Keratinocyte (primary cell): ENCODE measurements around the gene TNS3. TPM values are rescaled to one million over a fixed set of nuclear protein-coding genes. Genes with fewer than 3 reads are reported as not detected.

Experiments
- DNase-seq: peaks from one replicate; pipeline ENCODE4 v3.0.0-alpha.2; 2011; ENCODE audit warnings: low read depth, missing footprints, low spot score
- FAIRE-seq: peaks from 2 replicates; lab custom pipeline; 2011; peaks lifted over from hg19 to GRCh38; lab: Jason Lieb, UNC
- H2AFZ ChIP-seq: 2 replicates; pipeline ENCODE4 v1.6.0; 2012; ENCODE audit warnings: low read length, control low read depth, inconsistent platforms; ENCODE audit not compliant: control insufficient read depth
- H3K27ac ChIP-seq: 2 replicates; pipeline ENCODE4 v1.5.1; 2011; ENCODE audit warnings: low read length; ENCODE audit not compliant: control insufficient read depth, insufficient read depth
- H3K27me3 ChIP-seq: 3 replicates; pipeline ENCODE4 v1.6.0; 2011; ENCODE audit warnings: low read length; ENCODE audit not compliant: control insufficient read depth, insufficient read depth; ENCODE audit errors: extremely low read depth
- H3K36me3 ChIP-seq, 2 experiments: 2 replicates in 1 of 2; 3 replicates in 1 of 2; pipeline ENCODE4 v1.5.1; 2011; ENCODE audit warnings: low read length in 2 of 2, mild to moderate bottlenecking in 1 of 2; ENCODE audit not compliant: control insufficient read depth in 2 of 2, insufficient read depth in 2 of 2; ENCODE audit errors: extremely low read depth in 1 of 2
- H3K4me1 ChIP-seq: 3 replicates; pipeline ENCODE4 v1.5.1; 2011; ENCODE audit warnings: low read length; ENCODE audit not compliant: control insufficient read depth, insufficient read depth; ENCODE audit errors: extremely low read depth
- H3K4me2 ChIP-seq: 3 replicates; pipeline ENCODE4 v1.6.0; 2011; ENCODE audit warnings: low read depth, low read length; ENCODE audit not compliant: control insufficient read depth, insufficient read depth; ENCODE audit errors: extremely low read depth
- H3K4me3 ChIP-seq, 3 experiments: fragments of 200-600 bp in 1 of 3; sonication (generic) in 1 of 3; 2 replicates in 2 of 3; 3 replicates in 1 of 3; pipeline ENCODE4 v1.5.1; 2011 to 2016; ENCODE audit warnings: low read length in 3 of 3, mild to moderate bottlenecking in 3 of 3, control low read depth in 2 of 3, inconsistent platforms in 1 of 3, low read depth in 1 of 3, mixed read lengths in 1 of 3, mixed run types in 1 of 3, moderate library complexity in 1 of 3; ENCODE audit not compliant: control insufficient read depth in 2 of 3, insufficient read depth in 2 of 3; ENCODE audit errors: extremely low read depth in 1 of 3
- H3K79me2 ChIP-seq: 2 replicates; pipeline ENCODE4 v1.6.0; 2012; ENCODE audit warnings: low read length; ENCODE audit not compliant: control insufficient read depth, insufficient read depth
- H3K9ac ChIP-seq: 3 replicates; pipeline ENCODE4 v1.6.0; 2011; ENCODE audit warnings: low read length; ENCODE audit not compliant: control insufficient read depth, insufficient read depth; ENCODE audit errors: extremely low read depth
- H3K9me1 ChIP-seq: 3 replicates; pipeline ENCODE4 v1.6.0; 2011; ENCODE audit warnings: low read length; ENCODE audit not compliant: control insufficient read depth, insufficient read depth; ENCODE audit errors: extremely low read depth
- H3K9me3 ChIP-seq: 2 replicates; pipeline ENCODE4 v1.5.1; 2012; ENCODE audit warnings: low read depth, low read length; ENCODE audit not compliant: control insufficient read depth
- H4K20me1 ChIP-seq: 3 replicates; pipeline ENCODE4 v1.6.0; 2011; ENCODE audit warnings: low read length; ENCODE audit not compliant: control insufficient read depth, insufficient read depth; ENCODE audit errors: extremely low read depth
- EZH2 ChIP-seq: IDR thresholded peaks from one replicate; pipeline ENCODE4 v1.6.1; 2012; ENCODE audit warnings: inconsistent platforms, mild to moderate bottlenecking, low read length, moderate library complexity
- dilution Hi-C: fragments of 300-500 bp; cut with MboI; formaldehyde crosslinking; loops from one replicate; pipeline ENCODE4 v1.7.0; 2020; ENCODE audit warnings: low sequenced_read_pairs; ENCODE audit not compliant: extremely low pct_ligation_motif_present
- polyA plus RNA-seq, 5 experiments: library from polyadenylated mRNA; depleted of rRNA in 3 of 5; stranded (reverse) in 3 of 5; stranded (forward) in 1 of 5; unstranded in 1 of 5; fragments of >200 nt; gene quantifications; 1 replicate in 1 of 5; 2 replicates in 3 of 5; 3 replicates in 1 of 5; pipeline versions ENCODE4 v1.2.1 to v1.2.3, GENCODE V29; 2011 to 2012; ENCODE audit warnings: missing spikeins in 2 of 5, low read depth in 1 of 5, low replicate concordance in 1 of 5
- TF ChIP-seq, protein P1 (sequence below), 3 experiments: IDR thresholded peaks in 1 of 3; conservative IDR thresholded peaks in 1 of 3; optimal IDR thresholded peaks in 1 of 3; 2 replicates in 2 of 3; 3 replicates in 1 of 3; pipeline versions ENCODE3 to v1.5.1; 2011; ENCODE audit warnings: low read length in 3 of 3, mild to moderate bottlenecking in 3 of 3, moderate library complexity in 2 of 3, control low read depth in 1 of 3, inconsistent platforms in 1 of 3; ENCODE audit not compliant: insufficient read depth in 2 of 3; ENCODE audit errors: extremely low read depth in 1 of 3

The TNS3 gene
- polyA plus RNA-seq, 1 donor (not counting 4 experiments of a cell fraction or from before 2014, with no cell fraction given): 3.9 TPM

DNA sequence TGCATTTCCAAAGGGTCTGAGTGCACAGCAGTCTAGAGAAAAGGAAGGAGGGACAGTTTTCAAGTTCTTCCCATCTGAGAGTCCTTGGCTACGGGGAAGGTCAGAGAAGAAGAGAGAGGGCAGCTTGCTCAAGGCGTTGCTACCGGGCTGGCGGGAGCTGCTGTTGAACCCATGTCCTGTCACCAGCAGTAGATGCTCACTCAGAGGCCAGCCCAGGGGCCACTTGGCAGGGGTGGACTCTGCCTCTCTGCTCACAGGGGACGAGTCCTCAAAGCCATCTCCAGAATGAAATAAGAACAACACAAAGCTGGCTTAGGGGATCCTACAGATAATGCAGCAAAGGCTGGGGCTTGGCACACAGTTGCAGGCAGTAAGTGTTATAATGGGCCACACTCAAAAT is 231.5 kb downstream of the TNS3 start:
- H3K27ac ChIP-seq: no peak overlapping the region
- no peak overlapping the region for H3K4me3 ChIP-seq
- H2AFZ ChIP-seq: no peak overlapping the region
- DNase-seq (no peak), FAIRE-seq (no peak)
- peaks cover 22% of the 10 kb centered on the region for H3K27me3 ChIP-seq
- H3K4me2 ChIP-seq: no peak overlapping the region
- no peaks in the 10 kb centered on the region for H4K20me1 ChIP-seq
- TF ChIP-seq, protein P1, sequence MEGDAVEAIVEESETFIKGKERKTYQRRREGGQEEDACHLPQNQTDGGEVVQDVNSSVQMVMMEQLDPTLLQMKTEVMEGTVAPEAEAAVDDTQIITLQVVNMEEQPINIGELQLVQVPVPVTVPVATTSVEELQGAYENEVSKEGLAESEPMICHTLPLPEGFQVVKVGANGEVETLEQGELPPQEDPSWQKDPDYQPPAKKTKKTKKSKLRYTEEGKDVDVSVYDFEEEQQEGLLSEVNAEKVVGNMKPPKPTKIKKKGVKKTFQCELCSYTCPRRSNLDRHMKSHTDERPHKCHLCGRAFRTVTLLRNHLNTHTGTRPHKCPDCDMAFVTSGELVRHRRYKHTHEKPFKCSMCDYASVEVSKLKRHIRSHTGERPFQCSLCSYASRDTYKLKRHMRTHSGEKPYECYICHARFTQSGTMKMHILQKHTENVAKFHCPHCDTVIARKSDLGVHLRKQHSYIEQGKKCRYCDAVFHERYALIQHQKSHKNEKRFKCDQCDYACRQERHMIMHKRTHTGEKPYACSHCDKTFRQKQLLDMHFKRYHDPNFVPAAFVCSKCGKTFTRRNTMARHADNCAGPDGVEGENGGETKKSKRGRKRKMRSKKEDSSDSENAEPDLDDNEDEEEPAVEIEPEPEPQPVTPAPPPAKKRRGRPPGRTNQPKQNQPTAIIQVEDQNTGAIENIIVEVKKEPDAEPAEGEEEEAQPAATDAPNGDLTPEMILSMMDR (optimal IDR thresholded peaks at IDR 0.05 in 1 of 3, IDR thresholded peaks at IDR 0.05 in 1 of 3, conservative IDR thresholded peaks at IDR 0.05 in 1 of 3; ENCODE audit: extremely low read depth in 1 of 3, insufficient read depth in 2 of 3, low read length in 3 of 3): no peak
- no peak for TF ChIP-seq EZH2
- no peak overlapping the region for H3K9ac ChIP-seq
- no peaks in the 10 kb centered on the region for H3K9me1 ChIP-seq
- dilution Hi-C loops: no loop called here
- no peaks in the 10 kb centered on the region for H3K9me3 ChIP-seq
- H3K4me1 ChIP-seq: peaks cover under 1% of the 10 kb centered on the region
- H3K79me2 ChIP-seq: no peaks in the 10 kb centered on the region
- H3K36me3 ChIP-seq: no peaks in the 10 kb centered on the region

DNA sequence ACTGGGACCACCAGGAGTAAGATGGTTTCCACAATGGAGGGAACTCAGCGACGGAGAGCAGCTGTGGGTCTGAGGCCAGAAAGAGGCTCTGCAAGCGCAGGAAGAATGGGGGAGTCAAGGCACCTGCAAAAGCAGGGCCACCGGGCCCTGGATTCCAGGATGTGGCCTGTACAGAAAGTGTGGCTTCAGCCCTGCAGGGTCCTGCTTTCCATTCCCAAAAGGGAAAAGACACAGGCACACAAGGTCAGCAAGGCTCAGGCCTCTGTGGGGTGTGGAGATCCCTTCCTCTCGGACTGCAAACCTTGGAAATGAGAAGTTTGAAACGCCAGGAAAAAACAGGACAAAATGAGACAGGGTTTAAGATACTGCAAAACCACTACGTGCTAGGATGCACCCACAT is 232.5 kb downstream of the TNS3 start:
- no peaks in the 10 kb centered on the region for H3K4me1 ChIP-seq
- H3K9me1 ChIP-seq: no peaks in the 10 kb centered on the region
- no peak for DNase-seq
- dilution Hi-C loops: no loop called here
- no peak overlapping the region for H3K9ac ChIP-seq
- H4K20me1 ChIP-seq: no peaks in the 10 kb centered on the region
- H3K4me2 ChIP-seq: no peak overlapping the region
- H3K79me2 ChIP-seq: no peaks in the 10 kb centered on the region
- no peaks in the 10 kb centered on the region for H3K36me3 ChIP-seq
- TF ChIP-seq, protein P1 (optimal IDR thresholded peaks at IDR 0.05 in 1 of 3, IDR thresholded peaks at IDR 0.05 in 1 of 3, conservative IDR thresholded peaks at IDR 0.05 in 1 of 3; ENCODE audit: extremely low read depth in 1 of 3, insufficient read depth in 2 of 3, low read length in 3 of 3): no peak
- no peak for TF ChIP-seq EZH2
- no peak overlapping the region for H3K4me3 ChIP-seq
- no peak for FAIRE-seq
- no peaks in the 10 kb centered on the region for H3K9me3 ChIP-seq
- H3K27ac ChIP-seq: no peak overlapping the region
- H3K27me3 ChIP-seq: peaks cover 15% of the 10 kb centered on the region
- no peak overlapping the region for H2AFZ ChIP-seq
